GM18517 (cell line): ENCODE results near the gene TECRL.

ENCODE experiments used
- ATAC-seq: cut with Tn5 transposase; IDR thresholded peaks from one replicate; pipeline ENCODE4 v1.9.1; 2021; ENCODE audit warnings: mild to moderate bottlenecking, moderate library complexity; ENCODE audit not compliant: unreplicated experiment

The TECRL gene

DNA sequence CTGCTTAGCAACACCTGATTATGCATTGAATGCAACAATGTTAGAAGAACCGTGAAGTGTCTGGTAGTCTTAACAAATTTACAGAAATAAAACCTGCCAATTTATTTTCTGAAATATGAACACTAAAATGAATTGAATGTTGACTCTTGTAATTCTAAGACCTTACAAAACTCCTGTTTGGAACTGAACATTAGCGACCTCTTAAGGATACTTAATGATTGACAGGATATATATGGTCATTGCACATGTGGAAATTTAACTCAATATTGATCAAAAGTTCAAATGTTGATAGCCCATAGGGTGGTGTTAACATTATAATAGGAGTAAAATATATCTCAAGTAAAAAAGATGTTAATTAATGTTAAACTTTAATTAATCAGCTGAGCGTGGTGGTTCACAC lies 79.1 kb downstream of the TECRL start:
- ATAC-seq, result no peak

DNA sequence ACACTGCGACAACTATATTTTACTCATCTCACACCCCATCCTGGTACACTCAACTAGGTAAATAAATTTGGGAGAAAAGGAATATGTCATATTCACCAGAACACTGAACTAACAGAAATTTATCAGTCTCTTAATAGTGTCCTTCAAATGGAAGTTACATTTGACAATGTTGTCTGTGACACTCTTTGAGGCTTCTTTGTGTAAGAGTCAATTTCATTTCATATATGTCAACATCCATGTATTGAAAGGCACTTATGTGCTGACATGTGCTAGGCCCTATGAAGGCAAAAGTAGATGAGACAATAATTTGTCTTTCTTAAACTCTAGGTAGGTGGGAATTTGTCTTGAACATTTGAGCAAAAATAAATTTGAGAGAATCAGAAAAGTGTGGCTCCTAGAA lies 82.0 kb downstream of the TECRL start:
- no peak for ATAC-seq

DNA sequence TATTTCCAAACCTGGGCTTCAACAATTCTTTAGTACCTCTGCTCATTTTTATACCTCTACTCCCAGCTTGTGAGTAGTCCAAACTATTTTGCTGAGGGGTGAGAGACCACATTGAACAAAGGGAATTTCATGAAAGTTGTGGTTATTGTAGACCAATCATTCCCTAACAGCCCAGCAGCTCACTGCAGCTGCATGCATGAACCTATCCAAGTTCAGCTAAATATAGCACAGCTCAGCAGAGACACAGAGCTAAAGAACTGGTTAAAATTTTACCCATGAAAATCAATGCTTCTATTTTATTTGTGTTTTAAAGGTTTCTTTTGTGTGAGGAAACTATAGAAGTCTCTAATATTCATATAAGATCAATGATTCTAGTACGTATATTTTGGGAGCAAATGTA lies 82.7 kb downstream of the TECRL start:
- no peak for ATAC-seq

DNA sequence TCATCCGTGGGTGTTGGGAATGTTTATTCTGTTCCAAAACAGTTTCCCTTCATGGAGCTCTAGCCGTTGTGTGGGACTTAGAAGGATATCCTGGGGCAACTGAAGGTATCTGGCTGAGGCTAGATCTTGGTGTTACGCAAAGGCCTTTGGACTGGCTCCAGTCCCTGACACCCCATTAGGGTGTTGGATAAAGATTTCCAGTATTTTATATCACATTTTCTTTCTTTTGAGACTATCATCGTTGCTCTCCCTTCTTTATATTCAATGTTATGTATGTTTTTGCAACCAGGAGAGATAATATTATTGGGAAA lies 103.0 kb downstream of the TECRL start:
- no peak for ATAC-seq

DNA sequence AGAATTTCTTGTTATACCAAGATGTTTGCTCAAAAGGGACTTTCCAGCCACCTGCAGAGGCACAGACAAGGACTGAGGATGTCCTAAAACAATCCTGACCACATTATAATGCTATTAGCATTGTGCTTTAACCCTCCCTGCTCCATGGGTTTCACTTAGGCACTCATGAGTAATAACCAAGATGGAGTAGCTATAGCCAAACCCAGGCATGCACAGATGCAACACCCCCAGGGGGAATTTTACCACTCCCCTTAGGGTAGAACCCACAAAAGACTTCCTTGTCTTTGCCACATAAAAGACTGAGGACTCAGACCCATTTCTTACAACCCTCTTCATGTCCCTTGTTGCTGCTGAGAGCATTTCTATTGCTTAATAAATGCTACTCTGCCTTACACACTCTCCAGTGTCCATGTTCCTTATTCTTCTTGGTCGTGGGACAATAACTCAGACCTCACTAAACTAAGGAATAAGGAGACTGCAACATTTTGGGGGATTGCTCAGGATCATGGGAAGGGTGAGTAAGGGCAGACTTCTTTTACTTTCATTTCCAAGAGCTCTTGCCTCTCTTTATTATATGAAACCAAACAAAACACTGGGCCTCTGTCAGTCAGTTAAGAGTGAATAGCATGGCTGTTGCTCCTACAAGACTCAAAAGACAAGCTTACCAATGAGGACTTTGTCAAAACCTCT lies 103.5 kb downstream of the TECRL start:
- ATAC-seq, result no peak

DNA sequence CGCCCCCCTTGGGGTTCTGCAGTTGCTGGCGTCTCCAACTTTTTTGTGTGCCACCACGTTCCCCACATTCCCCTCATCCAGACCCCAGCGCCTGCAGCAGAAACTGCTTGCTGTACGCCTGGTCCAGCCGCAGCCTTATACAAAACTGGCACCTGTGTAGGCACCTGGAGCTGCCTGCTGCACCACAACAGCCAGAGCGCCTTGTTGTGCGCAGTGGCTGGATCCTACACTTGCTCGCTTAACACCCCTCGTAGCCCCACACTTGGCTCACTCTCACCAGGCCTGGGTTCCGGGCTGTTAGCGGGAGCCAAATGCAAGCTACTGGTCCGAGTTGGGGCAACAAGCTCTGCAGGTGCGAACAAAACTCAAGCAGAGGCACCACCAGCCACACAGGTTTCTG lies 136.8 kb downstream of the TECRL start:
- ATAC-seq, result no peak

DNA sequence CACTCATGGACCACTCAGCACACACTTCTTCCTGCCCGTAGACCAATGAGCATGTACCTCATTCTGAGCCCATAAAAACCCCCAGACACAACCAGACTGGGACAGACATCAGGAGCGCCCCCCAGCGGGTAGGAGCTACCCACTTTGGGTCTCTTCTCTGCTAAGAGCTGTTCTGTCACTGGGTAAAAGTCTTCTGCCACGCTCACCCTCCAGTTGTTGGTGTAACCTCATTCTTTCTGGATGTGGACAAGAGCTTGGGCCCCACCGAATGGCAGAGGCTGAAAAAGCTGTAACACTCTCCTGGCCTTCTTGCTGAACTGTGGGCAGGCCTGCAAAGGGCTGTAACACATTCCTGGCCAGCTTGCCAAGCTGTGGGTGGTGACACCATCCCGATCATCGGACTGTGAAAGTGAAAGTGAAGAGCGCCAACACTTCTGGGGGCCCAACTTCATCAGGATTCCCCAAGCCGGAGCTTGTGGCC lies 137.6 kb downstream of the TECRL start:
- ATAC-seq, result no peak

DNA sequence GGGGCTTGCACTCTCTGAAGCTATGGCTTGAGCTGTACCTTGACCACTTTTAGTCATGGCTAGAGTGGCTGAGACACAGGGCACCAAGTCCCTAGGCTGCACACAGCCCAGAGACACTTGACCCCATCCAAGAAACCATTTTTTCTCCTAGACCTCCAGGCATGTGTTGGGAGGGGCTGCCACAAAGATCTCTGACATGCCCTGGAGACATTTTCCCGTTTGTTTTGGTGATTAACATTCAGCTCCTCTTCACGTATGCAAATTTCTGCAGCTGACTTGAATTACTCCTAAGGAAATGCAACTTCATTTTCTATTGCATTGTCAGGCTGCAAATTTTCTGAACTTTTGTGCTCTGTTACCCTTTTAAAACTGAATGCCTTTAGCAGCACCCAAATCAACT lies 142.6 kb downstream of the TECRL start:
- no peak for ATAC-seq

DNA sequence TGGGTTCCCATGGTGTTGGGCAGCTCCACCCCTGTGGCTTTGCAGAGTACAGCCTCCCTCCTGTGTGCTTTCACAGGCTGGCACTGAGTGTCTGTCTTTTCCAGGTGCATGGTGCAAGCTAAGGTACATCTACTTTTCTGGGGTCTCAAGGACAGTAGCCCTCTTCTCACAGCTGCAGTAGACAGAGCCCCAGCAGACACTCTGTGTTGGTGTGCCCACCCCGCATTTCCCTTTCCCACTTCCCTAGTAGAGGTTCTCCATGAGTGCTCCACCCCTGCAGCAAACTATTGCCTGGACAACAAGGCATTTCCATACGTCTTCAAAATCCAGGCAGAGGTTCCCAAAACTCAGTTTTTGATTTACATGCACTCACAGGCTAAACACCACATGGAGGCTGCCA lies 143.0 kb downstream of the TECRL start:
- ATAC-seq, result no peak

DNA sequence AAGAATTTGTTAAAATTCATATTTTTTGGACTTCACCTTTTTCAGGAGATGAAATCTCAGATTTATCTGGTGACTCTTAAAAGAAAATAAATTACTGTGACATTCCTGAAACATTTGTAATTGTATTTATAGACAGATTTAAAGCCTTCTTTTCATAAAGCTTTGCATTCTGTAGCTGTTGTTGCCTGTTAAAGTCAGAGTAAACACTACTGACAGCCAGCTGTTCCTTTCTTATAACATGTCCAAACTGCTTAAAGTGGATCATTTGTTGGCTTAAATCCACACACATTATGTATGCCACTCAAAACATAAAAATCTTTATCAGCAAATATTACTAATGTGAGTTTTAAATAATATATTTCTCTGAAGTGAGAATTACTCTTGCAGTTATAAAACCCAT lies 157.5 kb downstream of the TECRL start:
- ATAC-seq, result no peak

DNA sequence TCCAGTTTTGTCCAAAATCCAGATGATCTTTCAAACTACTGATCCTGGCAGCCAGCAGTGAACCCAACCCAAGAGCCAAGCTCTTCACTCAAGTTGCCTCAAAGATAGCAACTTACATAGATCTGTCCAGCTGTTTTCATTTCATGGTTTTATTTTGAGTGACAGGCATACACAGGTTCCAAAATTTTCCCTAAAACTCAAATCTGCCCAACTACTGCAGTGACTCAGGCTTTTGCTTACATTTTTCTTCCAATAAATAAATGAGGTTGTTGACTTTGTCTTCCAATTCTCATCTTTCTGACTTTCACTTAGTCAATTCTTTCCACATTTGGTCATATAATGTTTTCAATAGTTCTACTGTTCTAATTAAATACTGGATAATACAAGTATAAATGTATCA lies 158.8 kb downstream of the TECRL start:
- no peak for ATAC-seq

DNA sequence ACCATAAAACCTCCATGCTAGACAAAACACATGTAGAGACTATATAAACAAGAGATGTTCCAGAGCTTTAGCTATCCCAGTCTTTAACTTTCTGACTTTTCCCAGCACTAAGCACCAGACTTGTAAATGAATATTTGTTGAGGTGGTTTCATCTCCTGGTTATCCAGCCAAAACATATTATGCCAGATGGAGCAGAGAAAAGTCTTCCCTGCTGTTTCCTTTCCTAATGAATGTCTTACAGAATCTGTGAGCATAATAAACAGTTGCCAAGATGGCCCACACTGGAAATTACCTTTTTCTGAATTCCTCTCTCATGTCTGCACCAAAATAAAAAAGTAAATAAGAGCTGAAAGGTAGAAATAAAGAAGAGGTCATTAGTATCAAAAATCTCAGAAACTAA lies 159.2 kb downstream of the TECRL start:
- no peak for ATAC-seq

DNA sequence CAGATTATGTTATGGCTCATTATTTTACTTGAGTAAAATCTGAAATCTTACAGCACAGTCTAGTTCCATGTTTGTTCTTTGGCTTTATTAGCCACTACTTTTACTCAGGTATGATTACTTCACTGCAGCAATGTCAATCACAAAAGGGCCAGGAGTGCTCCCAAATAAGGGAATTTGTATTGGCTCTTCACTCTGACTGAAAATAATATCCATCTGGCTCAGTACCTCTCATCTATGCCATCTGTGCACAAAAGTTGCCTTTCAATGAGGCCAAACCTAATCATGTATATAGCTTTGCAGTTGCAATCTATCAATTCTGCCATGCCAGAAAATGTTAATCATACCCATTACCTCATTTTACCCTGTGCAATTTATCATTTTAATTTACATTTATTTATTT lies 161.1 kb downstream of the TECRL start:
- ATAC-seq, result no peak

DNA sequence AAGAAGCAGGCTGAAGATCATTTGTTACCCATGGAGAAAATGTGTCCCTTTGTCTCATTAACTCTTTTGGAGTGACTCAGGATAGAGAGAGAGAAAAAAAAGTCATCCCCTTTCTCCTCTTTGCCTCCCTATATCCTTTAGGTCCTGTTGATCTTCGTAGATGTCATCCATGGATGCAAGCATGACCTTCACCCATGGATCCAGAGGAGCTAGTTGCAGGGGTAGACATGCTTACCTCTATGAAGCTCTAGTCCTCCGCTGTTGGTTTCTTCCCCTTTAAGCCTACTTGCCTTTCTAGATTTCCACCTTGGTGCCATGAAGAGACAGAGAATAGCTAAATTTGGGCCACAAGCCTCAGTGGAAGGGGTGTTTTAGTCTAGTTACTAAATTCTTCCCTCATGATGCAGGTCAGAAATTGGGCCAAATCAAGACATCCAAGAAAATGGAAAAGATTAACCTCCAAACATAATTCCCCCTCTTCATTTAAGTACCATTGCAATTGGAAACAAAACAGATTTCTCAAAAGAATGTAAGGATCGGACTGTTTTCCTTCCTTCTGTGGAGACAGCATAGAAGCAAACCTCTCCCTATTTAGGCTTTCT lies 178.4 kb downstream of the TECRL start:
- ATAC-seq, result no peak
